Endothelial cell of umbilical vein (primary cell): ENCODE measurements around the gene BTBD10. TPM values are rescaled to one million over a fixed set of nuclear protein-coding genes. Genes with fewer than 3 reads are reported as not detected.

Experiments
- BruUV-seq: library from RNA; stranded (reverse); fragments of 400-500 nt; replicated peaks from 2 replicates; lab custom pipeline; 2021; lab: Mats Ljungman, UMichigan
- CTCF ChIA-PET: fragments of 300-600, 350-600 bp; sonication (Branson Sonifier 250); formaldehyde crosslinking; loops from one replicate; lab custom pipeline; 2021; ENCODE audit warnings: antibody characterized with exemption, inconsistent platforms; lab: Charles Lee
- POLR2A ChIA-PET: fragments of 300-600, 350-600 bp; sonication (Branson Sonifier 250); formaldehyde crosslinking; loops from one replicate; lab custom pipeline; 2021; ENCODE audit warnings: antibody characterized with exemption, inconsistent platforms; lab: Charles Lee
- DNase-seq: peaks from one replicate; pipeline ENCODE4 v3.0.0-alpha.2; 2011; ENCODE audit warnings: low read depth, low spot score
- FAIRE-seq: peaks from 2 replicates; lab custom pipeline; 2011; peaks lifted over from hg19 to GRCh38; lab: Jason Lieb, UNC
- H2AFZ ChIP-seq: 2 replicates; pipeline ENCODE4 v1.6.0; 2012; ENCODE audit warnings: low read depth, low read length, control low read depth, inconsistent platforms
- H3K27ac ChIP-seq: 2 replicates; pipeline ENCODE4 v1.5.1; 2011; ENCODE audit warnings: low read depth, mild to moderate bottlenecking, control low read depth, low read length, moderate library complexity; ENCODE audit not compliant: insufficient read depth
- H3K27me3 ChIP-seq, 2 experiments: 2 replicates each; pipeline versions ENCODE4 v1.6.0 to v1.6.1; 2011; ENCODE audit warnings: low read length in 2 of 2, mixed read lengths in 1 of 2; ENCODE audit not compliant: control insufficient read depth in 2 of 2, insufficient read depth in 2 of 2
- H3K36me3 ChIP-seq, 2 experiments: 2 replicates in 1 of 2; 3 replicates in 1 of 2; pipeline ENCODE4 v1.5.1; 2011; ENCODE audit warnings: low read length in 2 of 2, mild to moderate bottlenecking in 1 of 2, moderate library complexity in 1 of 2; ENCODE audit not compliant: control insufficient read depth in 2 of 2, insufficient read depth in 2 of 2; ENCODE audit errors: extremely low read depth in 1 of 2
- H3K4me1 ChIP-seq: 3 replicates; pipeline ENCODE4 v1.5.1; 2011; ENCODE audit warnings: mild to moderate bottlenecking, low read length; ENCODE audit not compliant: control insufficient read depth, insufficient read depth; ENCODE audit errors: extremely low read depth
- H3K4me2 ChIP-seq: 2 replicates; pipeline ENCODE4 v1.6.1; 2011; ENCODE audit warnings: low read length, control low read depth, mixed read lengths; ENCODE audit not compliant: insufficient read depth
- H3K4me3 ChIP-seq, 3 experiments: fragments of 200-600 bp in 1 of 3; sonication (generic), shearing (Covaris generic) in 1 of 3; replicated peaks in 1 of 3; 2 replicates each; pipeline ENCODE4 v1.5.1; 2011 to 2016; ENCODE audit warnings: control low read depth in 3 of 3, low read length in 3 of 3, mild to moderate bottlenecking in 2 of 3, inconsistent platforms in 1 of 3, low read depth in 1 of 3, moderate library complexity in 1 of 3; ENCODE audit not compliant: insufficient read depth in 1 of 3
- H3K79me2 ChIP-seq: 2 replicates; pipeline ENCODE4 v1.6.0; 2012; ENCODE audit warnings: low read length, inconsistent platforms; ENCODE audit not compliant: control insufficient read depth, insufficient read depth
- H3K9ac ChIP-seq: replicated peaks from 2 replicates; pipeline ENCODE3; 2011; ENCODE audit warnings: low read length, control low read depth; ENCODE audit not compliant: insufficient read depth; ENCODE audit errors: extremely low read depth
- H3K9me1 ChIP-seq: replicated peaks from 3 replicates; pipeline ENCODE4 v1.6.0; 2011; ENCODE audit warnings: mild to moderate bottlenecking, low read length; ENCODE audit not compliant: control insufficient read depth, insufficient read depth; ENCODE audit errors: extremely low read depth
- H3K9me3 ChIP-seq: replicated peaks from 2 replicates; pipeline ENCODE4 v1.5.1; 2012; ENCODE audit warnings: low read length, inconsistent platforms; ENCODE audit not compliant: control insufficient read depth, insufficient read depth
- H4K20me1 ChIP-seq: replicated peaks from 2 replicates; pipeline ENCODE3; 2011; ENCODE audit warnings: mild to moderate bottlenecking, low read length; ENCODE audit not compliant: control insufficient read depth, insufficient read depth; ENCODE audit errors: extremely low read depth
- CTCF ChIP-seq, 2 donors: IDR thresholded peaks; 1 replicate in 1 of 2; 2 replicates in 1 of 2; pipeline ENCODE4 v1.5.1; 2011; ENCODE audit warnings: low read length in 2 of 2, mild to moderate bottlenecking in 2 of 2, moderate library complexity in 2 of 2, control low read depth in 1 of 2, inconsistent platforms in 1 of 2, low read depth in 1 of 2; ENCODE audit not compliant: insufficient read depth in 1 of 2; ENCODE audit errors: extremely low read depth in 1 of 2
- EZH2 ChIP-seq: IDR thresholded peaks from 2 replicates; pipeline ENCODE4 v1.6.1; 2012; ENCODE audit warnings: borderline replicate concordance, low read depth, mild to moderate bottlenecking, moderate library complexity, low read length, inconsistent platforms; ENCODE audit not compliant: severe bottlenecking
- FOS ChIP-seq: IDR thresholded peaks from 2 replicates; pipeline ENCODE4 v1.6.1; 2011; ENCODE audit warnings: mild to moderate bottlenecking, low read length, moderate library complexity, borderline replicate concordance; ENCODE audit not compliant: insufficient read depth
- GATA2 ChIP-seq: IDR thresholded peaks from 2 replicates; pipeline ENCODE4 v1.7.0; 2011; ENCODE audit warnings: low read depth, mild to moderate bottlenecking, moderate library complexity, mixed read lengths, low read length; ENCODE audit not compliant: insufficient read length, insufficient read depth
- JUN ChIP-seq: IDR thresholded peaks from 2 replicates; pipeline ENCODE4 v1.6.1; 2011; ENCODE audit warnings: borderline replicate concordance, low read depth; ENCODE audit not compliant: insufficient read length, insufficient read depth
- MAX ChIP-seq: IDR thresholded peaks from 2 replicates; pipeline ENCODE4 v1.6.1; 2011; ENCODE audit not compliant: insufficient read depth, insufficient read length
- MYC ChIP-seq: IDR thresholded peaks from one replicate; pipeline ENCODE4 v1.6.1; 2011; ENCODE audit warnings: mild to moderate bottlenecking, low read depth, low read length
- POLR2A ChIP-seq: IDR thresholded peaks from 2 replicates; pipeline ENCODE4 v1.6.1; 2012; ENCODE audit warnings: low read depth, mild to moderate bottlenecking, control low read depth, low read length
- POLR2AphosphoS5 ChIP-seq: IDR thresholded peaks from 2 replicates; pipeline ENCODE4 v1.6.1; 2012; ENCODE audit warnings: low read depth, mild to moderate bottlenecking, control low read depth, low read length, moderate library complexity; ENCODE audit not compliant: insufficient read depth
- dilution Hi-C: fragments of 300-500 bp; cut with MboI; formaldehyde crosslinking; loops from one replicate; pipeline ENCODE4 v1.15.0; 2019; ENCODE audit warnings: low sequenced_read_pairs; ENCODE audit not compliant: extremely low pct_ligation_motif_present
- intact Hi-C: fragments of 100-400 bp; cut with micrococcal nuclease; formaldehyde crosslinking; loops from one replicate; pipeline ENCODE4 v1.10.0; 2022
- polyA plus RNA-seq, 4 experiments: library from polyadenylated mRNA; depleted of rRNA in 3 of 4; stranded (reverse) in 3 of 4; unstranded in 1 of 4; fragments of >200 nt; gene quantifications; 2 replicates each; pipeline versions ENCODE4 v1.2.1 to v1.2.3, GENCODE V29; 2011 to 2012; ENCODE audit warnings: missing spikeins in 1 of 4
- total RNA-seq: library from RNA; stranded (reverse); gene quantifications from 2 replicates; pipeline ENCODE4 v1.2.3, GENCODE V29; 2021

Gene BTBD10
- total and polyA plus RNA-seq, 2 donors (not counting 3 experiments of a cell fraction or from before 2014, with no cell fraction given): 31.7 to 49.6 TPM

DNA sequence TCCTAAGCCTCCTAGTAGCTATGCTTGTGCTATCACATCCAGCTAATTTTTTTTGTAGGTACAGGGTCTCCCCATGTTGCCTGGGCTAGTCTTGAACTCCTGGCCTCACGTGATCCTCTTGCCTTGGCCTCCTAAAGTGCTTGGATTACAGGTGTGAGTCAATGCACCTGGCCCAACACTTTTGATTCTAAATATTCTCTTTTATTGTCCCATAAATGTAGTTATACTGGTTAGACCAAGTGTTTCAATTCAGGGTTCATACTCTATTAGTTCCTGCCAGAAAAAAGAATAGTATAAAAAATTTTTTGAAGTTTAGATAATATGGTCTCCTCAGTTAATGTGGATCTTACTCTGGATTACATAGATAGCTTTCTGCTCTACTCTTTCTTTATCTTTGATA is 39.5 kb upstream of the BTBD10 start:
- Histone ChIP-seq H3K36me3 (no peaks in the 10 kb centered on the region), H3K27ac (no peak overlapping the region), H3K4me1 (no peaks in the 10 kb centered on the region), H3K9me1 (no peaks in the 10 kb centered on the region), H3K27me3 (no peaks in the 10 kb centered on the region), H3K4me3 (no peak overlapping the region), H3K4me2 (no peak overlapping the region), H3K79me2 (no peaks in the 10 kb centered on the region), H4K20me1 (no peaks in the 10 kb centered on the region), H3K9ac (no peak overlapping the region), H2AFZ (no peak overlapping the region), H3K9me3 (no peaks in the 10 kb centered on the region)
- POLR2A ChIA-PET: no interaction called here
- DNase-seq: no peak
- intact Hi-C loops: no loop called here
- CTCF ChIA-PET: interaction anchor here (1.4 to 2.7 kb wide), 2 partner anchors 8 to 15 kb away, joined by 4 to 10 read pairs; no protein-coding TSS in a partner anchor
- no TSS peak for BruUV-seq
- TF ChIP-seq MAX (no peak), GATA2 (no peak), FOS (no peak), POLR2AphosphoS5 (no peak), MYC (no peak), JUN (no peak), POLR2A (no peak), EZH2 (no peak), CTCF (IDR thresholded peaks at IDR 0.05; ENCODE audit: extremely low read depth in 1 of 2, insufficient read depth in 1 of 2, low read depth in 1 of 2, low read length in 2 of 2) (no peak)
- dilution Hi-C loops: no loop called here
- FAIRE-seq: no peak
